ENCODE data around the gene ST7. TPM values are rescaled to one million over a fixed set of nuclear protein-coding genes. Genes with fewer than 3 reads are reported as not detected.

The ST7 gene
- total and polyA plus RNA-seq, 2 of the 8 experiments (the other 6 are each of a cell fraction or from before 2014, with no cell fraction given): 16.3 to 18.0 TPM

DNA sequence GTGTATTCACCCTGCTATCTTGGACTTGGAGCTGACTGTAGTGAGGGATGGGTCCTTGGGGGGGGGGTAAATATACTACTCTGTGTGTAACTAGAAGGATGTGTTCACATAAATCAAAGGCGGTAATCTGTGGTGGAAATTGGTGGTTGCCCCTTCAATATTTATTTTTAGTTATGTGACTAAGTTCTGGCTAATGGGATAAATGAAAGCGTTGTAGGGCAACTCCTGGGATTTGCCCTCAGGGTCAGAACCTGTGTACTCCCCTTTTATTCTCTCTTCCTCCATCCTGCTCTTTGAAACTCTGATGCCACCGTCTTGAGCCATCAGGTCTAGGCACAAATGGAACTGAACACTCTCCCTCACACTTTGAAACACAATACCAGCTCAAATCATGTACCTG, 24.3 kb upstream of the ST7 start:
- no peak overlapping the region for H4K8ac ChIP-seq (ENCODE audit: extremely low read depth, insufficient read depth, low read length)
- POLR2A ChIA-PET (ENCODE audit: partially characterized antibody): no interaction called here
- FAIRE-seq: no peak
- TF ChIP-seq RXRA (IDR thresholded peaks at IDR 0.05; ENCODE audit: insufficient read depth, low read depth, low read length) (no peak), POU5F1 (IDR thresholded peaks at IDR 0.05; ENCODE audit: low read depth, low read length) (no peak), CBX5 (IDR thresholded peaks at IDR 0.05; ENCODE audit: low read depth, low read length) (no peak), BACH1 (IDR thresholded peaks at IDR 0.05; ENCODE audit: low read length) (no peak), SP4 (IDR thresholded peaks at IDR 0.05; ENCODE audit: low read length) (no peak), HDAC6 (IDR thresholded peaks at IDR 0.05; ENCODE audit: low read depth, low read length) (no peak), CHD2 (IDR thresholded peaks at IDR 0.05; ENCODE audit: low read length) (no peak), GTF2F1 (IDR thresholded peaks at IDR 0.05; ENCODE audit: borderline replicate concordance, low read depth, low read length) (no peak), TCF12 (IDR thresholded peaks at IDR 0.05; ENCODE audit: low read depth, low read length) (no peak), FOSL1 (IDR thresholded peaks at IDR 0.05; ENCODE audit: insufficient read depth, low read depth, low read length) (no peak), GABPA (IDR thresholded peaks at IDR 0.05; ENCODE audit: borderline replicate concordance, insufficient read depth, low read length) (no peak), RBBP5 (IDR thresholded peaks at IDR 0.05; ENCODE audit: borderline replicate concordance, low read depth, low read length) (no peak), RAD21 (IDR thresholded peaks at IDR 0.05 in 1 of 2, conservative IDR thresholded peaks at IDR 0.05 in 1 of 2; ENCODE audit: low read depth in 2 of 2, low read length in 2 of 2) (no peak)

More for the DNA sequence above, 24.3 kb upstream of the ST7 start:
- WGBS, 2 experiments (ENCODE audit: extremely low coverage in 1 of 2, insufficient coverage in 1 of 2, insufficient read length in 1 of 2, insufficient replicate concordance in 2 of 2, low coverage in 1 of 2, low lambda C conversion rate in 2 of 2, missing lambda C conversion rate in 1 of 2): 85% methylated on average over 3 of the region's 3 CpGs; no CpG with 5 or more reads in 1 of the 2 experiments
- Histone ChIP-seq H3K56ac (replicated peaks; ENCODE audit: insufficient read length, low read depth, low read length) (no peak overlapping the region), H4K91ac (replicated peaks; ENCODE audit: insufficient read length, low read length) (no peak overlapping the region), H3K4me1 (replicated peaks in 1 of 4; ENCODE audit: control insufficient read depth in 3 of 4, insufficient read depth in 4 of 4, low read length in 3 of 4) (no peaks in the 10 kb centered on the region), H3K9ac (replicated peaks in 1 of 4; ENCODE audit: extremely low read depth in 1 of 4, low read depth in 3 of 4, low read length in 3 of 4) (no peak overlapping the region), H3K23me2 (ENCODE audit: low read depth, low read length) (no peaks in the 10 kb centered on the region), H3K27ac (ENCODE audit: low read depth, low read length) (no peak overlapping the region), H3K23ac (ENCODE audit: insufficient read length) (no peak overlapping the region), H2AK5ac (ENCODE audit: low read depth, low read length) (no peak overlapping the region), H3K36me3 (ENCODE audit: control insufficient read depth in 2 of 4, insufficient read depth in 4 of 4, low read length in 3 of 4) (no peaks in the 10 kb centered on the region), H3K27me3 (replicated peaks in 1 of 4; ENCODE audit: control insufficient read depth in 3 of 4, extremely low read depth in 1 of 4, insufficient read depth in 3 of 4, low read length in 3 of 4) (no peaks in the 10 kb centered on the region), H3K79me2 (ENCODE audit: control insufficient read depth in 1 of 2, insufficient read depth in 2 of 2, low read length in 2 of 2) (no peaks in the 10 kb centered on the region), H2BK20ac (ENCODE audit: low read length) (no peak overlapping the region), H3K4ac (replicated peaks; ENCODE audit: insufficient read length, low read depth, low read length) (no peak overlapping the region), H4K20me1 (replicated peaks in 1 of 2; ENCODE audit: control insufficient read depth in 1 of 2, insufficient read depth in 2 of 2, low read length in 2 of 2) (no peaks in the 10 kb centered on the region), H2BK12ac (ENCODE audit: low read depth, low read length) (no peak overlapping the region), H2BK5ac (ENCODE audit: low read depth, low read length) (no peak overlapping the region), H3K18ac (ENCODE audit: extremely low read depth, low read length) (no peak overlapping the region), H3K4me2 (ENCODE audit: insufficient read depth in 1 of 2, low read depth in 2 of 2, low read length in 2 of 2) (no peak overlapping the region), H2BK15ac (ENCODE audit: low read length) (no peak overlapping the region), H3K14ac (ENCODE audit: insufficient read length) (no peak overlapping the region), H2BK120ac (replicated peaks; ENCODE audit: low read depth, low read length) (no peak overlapping the region), H2AFZ (ENCODE audit: low read length) (no peak overlapping the region), H3K4me3 (ENCODE audit: extremely low read depth in 1 of 4, insufficient read depth in 2 of 4, low read depth in 3 of 4, low read length in 4 of 4) (no peak overlapping the region), H4K5ac (ENCODE audit: insufficient read length, low read depth, low read length) (no peak overlapping the region), H3K79me1 (ENCODE audit: low read depth, low read length) (no peaks in the 10 kb centered on the region), H3K9me3 (ENCODE audit: insufficient read depth in 2 of 2, low read depth in 1 of 2, low read length in 1 of 2) (no peaks in the 10 kb centered on the region)
- no peak for DNase-seq (ENCODE audit: low read depth in 1 of 2, low spot score in 2 of 2)
- CTCF ChIA-PET (ENCODE audit: partially characterized antibody): interaction anchor here (0.6 to 10.6 kb wide), 13 partner anchors 8 to 456 kb away, joined by 3 to 168 read pairs (median 4); no protein-coding TSS in a partner anchor

Data from H1 (cell line).